SK-N-SH treated with all-trans-retinoic acid at 6 μM for 48 hours (cell line): ENCODE data around the gene ADCK1.

ENCODE experiments used
- ATAC-seq: fragments of 200-7000 bp; cut with Tn5 transposase; 3 replicates; pipeline ENCODE4 v1.9.1; 2020; ENCODE audit warnings: mild to moderate bottlenecking, moderate library complexity
- BACH2 ChIP-seq: fragments of 250-450 bp; sonication (Bioruptor Pico); IDR thresholded peaks from 2 replicates; pipeline ENCODE4 v1.9.0; 2021; ENCODE audit warnings: mild to moderate bottlenecking, borderline replicate concordance
- CREB5 ChIP-seq: fragments of 250-450 bp; sonication (Bioruptor Pico); IDR thresholded peaks from 2 replicates; pipeline ENCODE4 v1.5.1; 2020; ENCODE audit warnings: low read depth, mild to moderate bottlenecking, moderate library complexity
- CSDC2 ChIP-seq: fragments of 250-450 bp; sonication (Bioruptor Pico); IDR thresholded peaks from 2 replicates; pipeline ENCODE4 v1.5.0; 2020; ENCODE audit warnings: mild to moderate bottlenecking, moderate library complexity
- ESRRG ChIP-seq: fragments of 250-450 bp; sonication (Bioruptor Pico); IDR thresholded peaks from 2 replicates; pipeline ENCODE4 v1.6.1; 2021; ENCODE audit warnings: mild to moderate bottlenecking
- GLIS3 ChIP-seq: fragments of 250-450 bp; sonication (Bioruptor Pico); IDR thresholded peaks from 2 replicates; pipeline ENCODE4 v1.5.0; 2020; ENCODE audit warnings: mild to moderate bottlenecking, moderate library complexity
- ISL1 ChIP-seq: fragments of 250-450 bp; sonication (Bioruptor Pico); IDR thresholded peaks from 2 replicates; pipeline ENCODE4 v2.1.2; 2022; ENCODE audit warnings: mild to moderate bottlenecking, moderate library complexity
- OSR1 ChIP-seq: fragments of 250-450 bp; sonication (Bioruptor Pico); IDR thresholded peaks from 2 replicates; pipeline ENCODE4 v1.8.0; 2022; ENCODE audit warnings: moderate library complexity, mild to moderate bottlenecking, inconsistent platforms
- PATZ1 ChIP-seq: fragments of 250-450 bp; sonication (Bioruptor Pico); IDR thresholded peaks from 2 replicates; pipeline ENCODE4 v1.8.0; 2020; ENCODE audit warnings: mild to moderate bottlenecking, moderate library complexity, borderline replicate concordance
- POU6F1 ChIP-seq: fragments of 250-450 bp; sonication (Bioruptor Pico); IDR thresholded peaks from 2 replicates; pipeline ENCODE4 v1.8.0; 2021; ENCODE audit warnings: low read depth, mild to moderate bottlenecking, moderate library complexity, borderline replicate concordance
- PPARA ChIP-seq: fragments of 250-450 bp; sonication (Bioruptor Pico); IDR thresholded peaks from 2 replicates; pipeline ENCODE4 v1.5.0; 2020; ENCODE audit warnings: mild to moderate bottlenecking, borderline replicate concordance
- RARB ChIP-seq: fragments of 250-450 bp; sonication (Bioruptor Pico); IDR thresholded peaks from 2 replicates; pipeline ENCODE4 v1.8.0; 2021; ENCODE audit warnings: mild to moderate bottlenecking, moderate library complexity
- SNAI2 ChIP-seq: fragments of 250-450 bp; sonication (Bioruptor Pico); IDR thresholded peaks from 2 replicates; pipeline ENCODE4 v1.5.0; 2020; ENCODE audit warnings: mild to moderate bottlenecking, moderate library complexity
- TCF4 ChIP-seq: fragments of 250-450 bp; sonication (Bioruptor Pico); IDR thresholded peaks from 2 replicates; pipeline ENCODE4 v1.8.0; 2021; ENCODE audit warnings: mild to moderate bottlenecking, moderate library complexity, borderline replicate concordance
- TOX ChIP-seq: fragments of 250-450 bp; sonication (Bioruptor Pico); IDR thresholded peaks from 2 replicates; pipeline ENCODE4 v1.8.0; 2021; ENCODE audit warnings: mild to moderate bottlenecking, moderate library complexity, borderline replicate concordance
- ZC3H10 ChIP-seq: fragments of 250-450 bp; sonication (Bioruptor Pico); IDR thresholded peaks from 2 replicates; pipeline ENCODE4 v1.5.1; 2021; ENCODE audit warnings: mild to moderate bottlenecking, moderate library complexity
- ZFP3 ChIP-seq: fragments of 250-450 bp; sonication (Bioruptor Pico); IDR thresholded peaks from 2 replicates; pipeline ENCODE4 v1.5.0; 2020; ENCODE audit warnings: mild to moderate bottlenecking, moderate library complexity
- ZFP30 ChIP-seq: fragments of 450-650 bp; formaldehyde crosslinking; IDR thresholded peaks from 2 replicates; pipeline ENCODE4 v1.5.0; 2022; ENCODE audit warnings: mild to moderate bottlenecking, moderate library complexity
- ZNF565 ChIP-seq: fragments of 450-650 bp; formaldehyde crosslinking; conservative IDR thresholded peaks from 2 replicates; pipeline ENCODE4 v1.5.0; 2020; ENCODE audit warnings: low read depth, mild to moderate bottlenecking, moderate library complexity
- ZNF70 ChIP-seq: fragments of 450-650 bp; formaldehyde crosslinking; IDR thresholded peaks from 2 replicates; pipeline ENCODE4 v1.5.0; 2020; ENCODE audit warnings: mild to moderate bottlenecking, moderate library complexity
- ZNF8 ChIP-seq: fragments of 450-650 bp; formaldehyde crosslinking; IDR thresholded peaks from 2 replicates; pipeline ENCODE4 v1.5.0; 2020; ENCODE audit warnings: mild to moderate bottlenecking, moderate library complexity
- TF ChIP-seq, protein P1 (sequence below): fragments of 250-450 bp; sonication (Bioruptor Pico); IDR thresholded peaks from 2 replicates; pipeline ENCODE4 v1.5.1; 2021; ENCODE audit warnings: mild to moderate bottlenecking, moderate library complexity
- TF ChIP-seq, protein P2 (sequence below): fragments of 250-450 bp; sonication (Bioruptor Pico); IDR thresholded peaks from 2 replicates; pipeline ENCODE4 v1.5.0; 2020; ENCODE audit warnings: mild to moderate bottlenecking, moderate library complexity

Gene ADCK1

GRCh38 chr14:77961847-77962580, 162.1 kb downstream of the ADCK1 start (continued):
- TF ChIP-seq GLIS3 (CRISPR knock-in tag) (no peak), CSDC2 (CRISPR knock-in tag) (no peak), PPARA (CRISPR knock-in tag) (no peak), SNAI2 (no peak), BACH2 (CRISPR knock-in tag) (no peak), ZFP3 (CRISPR knock-in tag) (no peak), ZC3H10 (CRISPR knock-in tag) (no peak), POU6F1 (CRISPR knock-in tag) (no peak), TOX (CRISPR knock-in tag) (no peak), ZNF565 (CRISPR knock-in tag) (no peak), ZNF70 (CRISPR knock-in tag) (no peak)

GRCh38 chr14:77962731-77963520, 163.0 kb downstream of the ADCK1 start:
- no peak for ATAC-seq
- TF ChIP-seq CREB5 (CRISPR knock-in tag) (no peak), TOX (CRISPR knock-in tag) (no peak), ZFP3 (CRISPR knock-in tag) (no peak), ZNF565 (CRISPR knock-in tag) (no peak), ISL1 (CRISPR knock-in tag) (no peak), ZNF70 (CRISPR knock-in tag) (no peak), ZFP30 (CRISPR knock-in tag) (no peak), ZC3H10 (CRISPR knock-in tag) (no peak), ZNF8 (CRISPR knock-in tag) (no peak), ESRRG (CRISPR knock-in tag) (no peak), POU6F1 (CRISPR knock-in tag) (no peak), PATZ1 (no peak), RARB (CRISPR knock-in tag) (no peak), CSDC2 (CRISPR knock-in tag) (no peak), OSR1 (CRISPR knock-in tag) (no peak)
- TF ChIP-seq, protein P1, sequence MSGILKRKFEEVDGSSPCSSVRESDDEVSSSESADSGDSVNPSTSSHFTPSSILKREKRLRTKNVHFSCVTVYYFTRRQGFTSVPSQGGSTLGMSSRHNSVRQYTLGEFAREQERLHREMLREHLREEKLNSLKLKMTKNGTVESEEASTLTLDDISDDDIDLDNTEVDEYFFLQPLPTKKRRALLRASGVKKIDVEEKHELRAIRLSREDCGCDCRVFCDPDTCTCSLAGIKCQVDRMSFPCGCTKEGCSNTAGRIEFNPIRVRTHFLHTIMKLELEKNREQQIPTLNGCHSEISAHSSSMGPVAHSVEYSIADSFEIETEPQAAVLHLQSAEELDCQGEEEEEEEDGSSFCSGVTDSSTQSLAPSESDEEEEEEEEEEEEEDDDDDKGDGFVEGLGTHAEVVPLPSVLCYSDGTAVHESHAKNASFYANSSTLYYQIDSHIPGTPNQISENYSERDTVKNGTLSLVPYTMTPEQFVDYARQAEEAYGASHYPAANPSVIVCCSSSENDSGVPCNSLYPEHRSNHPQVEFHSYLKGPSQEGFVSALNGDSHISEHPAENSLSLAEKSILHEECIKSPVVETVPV (CRISPR knock-in tag): no peak

GRCh38 chr14:77964586-77964985, 164.7 kb downstream of the ADCK1 start:
- no peak for ATAC-seq
- TF ChIP-seq CREB5 (CRISPR knock-in tag) (no peak), GLIS3 (CRISPR knock-in tag) (no peak), PPARA (CRISPR knock-in tag) (no peak), OSR1 (CRISPR knock-in tag) (no peak), TCF4 (CRISPR knock-in tag) (no peak), PATZ1 (no peak)
- TF ChIP-seq, protein P2, sequence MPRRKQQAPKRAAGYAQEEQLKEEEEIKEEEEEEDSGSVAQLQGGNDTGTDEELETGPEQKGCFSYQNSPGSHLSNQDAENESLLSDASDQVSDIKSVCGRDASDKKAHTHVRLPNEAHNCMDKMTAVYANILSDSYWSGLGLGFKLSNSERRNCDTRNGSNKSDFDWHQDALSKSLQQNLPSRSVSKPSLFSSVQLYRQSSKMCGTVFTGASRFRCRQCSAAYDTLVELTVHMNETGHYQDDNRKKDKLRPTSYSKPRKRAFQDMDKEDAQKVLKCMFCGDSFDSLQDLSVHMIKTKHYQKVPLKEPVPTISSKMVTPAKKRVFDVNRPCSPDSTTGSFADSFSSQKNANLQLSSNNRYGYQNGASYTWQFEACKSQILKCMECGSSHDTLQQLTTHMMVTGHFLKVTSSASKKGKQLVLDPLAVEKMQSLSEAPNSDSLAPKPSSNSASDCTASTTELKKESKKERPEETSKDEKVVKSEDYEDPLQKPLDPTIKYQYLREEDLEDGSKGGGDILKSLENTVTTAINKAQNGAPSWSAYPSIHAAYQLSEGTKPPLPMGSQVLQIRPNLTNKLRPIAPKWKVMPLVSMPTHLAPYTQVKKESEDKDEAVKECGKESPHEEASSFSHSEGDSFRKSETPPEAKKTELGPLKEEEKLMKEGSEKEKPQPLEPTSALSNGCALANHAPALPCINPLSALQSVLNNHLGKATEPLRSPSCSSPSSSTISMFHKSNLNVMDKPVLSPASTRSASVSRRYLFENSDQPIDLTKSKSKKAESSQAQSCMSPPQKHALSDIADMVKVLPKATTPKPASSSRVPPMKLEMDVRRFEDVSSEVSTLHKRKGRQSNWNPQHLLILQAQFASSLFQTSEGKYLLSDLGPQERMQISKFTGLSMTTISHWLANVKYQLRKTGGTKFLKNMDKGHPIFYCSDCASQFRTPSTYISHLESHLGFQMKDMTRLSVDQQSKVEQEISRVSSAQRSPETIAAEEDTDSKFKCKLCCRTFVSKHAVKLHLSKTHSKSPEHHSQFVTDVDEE (CRISPR knock-in tag): no peak
